ENCODE measurements around the gene EPHB3.

EPHB3 gene

DNA sequence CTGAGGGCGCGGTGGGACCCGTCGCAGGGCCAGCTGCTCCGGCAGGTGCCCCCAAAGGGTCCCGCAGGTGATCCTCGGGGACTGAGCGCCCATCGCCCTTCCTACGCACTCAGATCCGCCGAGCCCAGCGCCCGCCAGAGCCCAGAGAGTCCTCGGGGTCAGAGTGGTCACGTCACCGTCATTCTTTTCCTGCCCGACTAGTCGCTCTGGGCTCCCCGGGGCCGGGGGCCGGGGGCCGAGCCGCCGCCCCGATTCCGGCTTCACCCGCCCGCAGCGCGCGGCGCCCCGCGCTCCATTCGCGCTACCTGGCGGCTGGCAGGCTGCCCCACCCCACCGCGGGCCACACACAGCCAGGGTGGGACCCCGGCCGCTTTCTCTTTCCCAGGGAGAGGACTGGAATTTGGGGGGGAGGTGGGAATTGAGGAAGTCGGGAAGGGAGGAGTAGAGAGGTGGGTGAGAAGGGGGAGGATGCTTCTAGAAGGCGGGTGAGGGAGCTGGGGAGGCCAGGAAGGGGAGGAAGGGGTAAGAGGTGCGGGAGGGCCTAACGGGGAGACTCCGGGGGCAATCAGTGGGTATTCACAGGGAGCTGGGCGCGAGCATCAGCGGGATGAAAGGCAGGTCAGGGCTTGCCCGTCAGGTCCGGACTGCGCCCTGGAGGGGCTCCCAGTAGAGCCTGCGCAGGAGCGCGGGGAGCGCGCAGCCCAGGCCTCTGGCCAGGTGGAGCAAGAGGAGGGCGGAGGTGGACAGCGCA, 36.1 kb upstream of the EPHB3 start:
- TF ChIP-seq, protein P1, sequence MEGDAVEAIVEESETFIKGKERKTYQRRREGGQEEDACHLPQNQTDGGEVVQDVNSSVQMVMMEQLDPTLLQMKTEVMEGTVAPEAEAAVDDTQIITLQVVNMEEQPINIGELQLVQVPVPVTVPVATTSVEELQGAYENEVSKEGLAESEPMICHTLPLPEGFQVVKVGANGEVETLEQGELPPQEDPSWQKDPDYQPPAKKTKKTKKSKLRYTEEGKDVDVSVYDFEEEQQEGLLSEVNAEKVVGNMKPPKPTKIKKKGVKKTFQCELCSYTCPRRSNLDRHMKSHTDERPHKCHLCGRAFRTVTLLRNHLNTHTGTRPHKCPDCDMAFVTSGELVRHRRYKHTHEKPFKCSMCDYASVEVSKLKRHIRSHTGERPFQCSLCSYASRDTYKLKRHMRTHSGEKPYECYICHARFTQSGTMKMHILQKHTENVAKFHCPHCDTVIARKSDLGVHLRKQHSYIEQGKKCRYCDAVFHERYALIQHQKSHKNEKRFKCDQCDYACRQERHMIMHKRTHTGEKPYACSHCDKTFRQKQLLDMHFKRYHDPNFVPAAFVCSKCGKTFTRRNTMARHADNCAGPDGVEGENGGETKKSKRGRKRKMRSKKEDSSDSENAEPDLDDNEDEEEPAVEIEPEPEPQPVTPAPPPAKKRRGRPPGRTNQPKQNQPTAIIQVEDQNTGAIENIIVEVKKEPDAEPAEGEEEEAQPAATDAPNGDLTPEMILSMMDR (IDR thresholded peaks at IDR 0.05; ENCODE audit: low read depth, low read length), result no peak
- DNase-seq (ENCODE audit: extremely low read depth, low read depth), result no peak

DNA sequence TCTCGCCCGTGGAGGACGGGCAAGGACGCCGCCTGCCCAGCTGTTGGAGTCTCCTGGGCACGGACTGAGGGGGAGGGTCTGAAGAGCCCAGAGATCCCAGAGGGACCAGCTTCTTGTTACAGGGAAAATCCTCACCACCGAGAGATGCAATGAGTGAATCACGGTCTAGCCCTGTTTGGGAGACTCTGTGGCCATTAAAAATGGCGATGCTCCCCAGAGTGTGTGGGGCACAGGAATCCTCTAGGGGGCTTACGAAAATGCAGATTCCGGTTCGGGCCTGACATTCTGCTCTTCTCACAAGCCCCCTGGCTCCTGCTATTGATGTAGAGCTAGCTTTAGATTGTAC, 35.5 kb upstream of the EPHB3 start:
- DNase-seq (ENCODE audit: extremely low read depth, low read depth), result no peak
- TF ChIP-seq, protein P1 (IDR thresholded peaks at IDR 0.05; ENCODE audit: low read depth, low read length), result no peak

DNA sequence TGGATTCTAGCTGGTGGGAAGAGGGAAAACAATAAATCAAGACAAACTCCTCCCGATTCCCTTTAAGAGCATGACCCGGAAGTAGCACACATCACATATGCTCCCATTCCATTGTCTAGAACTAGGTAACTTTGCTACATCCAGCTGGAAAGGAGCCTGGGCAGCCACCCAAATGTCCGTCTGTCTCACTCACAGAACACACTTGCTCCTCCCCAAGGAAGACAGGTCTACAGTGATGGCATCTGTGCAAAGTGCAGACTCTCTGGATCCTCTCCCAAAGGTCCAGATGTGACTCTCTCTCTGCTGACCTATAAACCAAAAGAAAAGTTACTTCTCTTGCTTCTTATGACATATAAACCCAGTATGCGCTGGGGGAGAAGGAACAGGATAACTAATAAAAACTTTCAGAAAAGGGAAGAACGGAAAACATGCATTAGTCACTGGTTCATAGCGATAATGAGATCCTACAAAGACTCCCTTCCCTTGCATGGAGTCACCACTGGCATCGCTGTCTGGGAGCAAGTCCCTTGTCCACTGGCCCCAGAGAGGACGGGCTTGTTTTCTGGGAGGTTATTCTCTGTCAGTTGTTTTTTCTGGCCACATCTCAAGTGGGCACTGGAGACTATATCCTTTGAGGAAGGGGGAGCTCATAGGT, 29.8 kb upstream of the EPHB3 start:
- TF ChIP-seq, protein P1 (IDR thresholded peaks at IDR 0.05; ENCODE audit: low read depth, low read length), result no peak
- DNase-seq (ENCODE audit: extremely low read depth, low read depth), result no peak

DNA sequence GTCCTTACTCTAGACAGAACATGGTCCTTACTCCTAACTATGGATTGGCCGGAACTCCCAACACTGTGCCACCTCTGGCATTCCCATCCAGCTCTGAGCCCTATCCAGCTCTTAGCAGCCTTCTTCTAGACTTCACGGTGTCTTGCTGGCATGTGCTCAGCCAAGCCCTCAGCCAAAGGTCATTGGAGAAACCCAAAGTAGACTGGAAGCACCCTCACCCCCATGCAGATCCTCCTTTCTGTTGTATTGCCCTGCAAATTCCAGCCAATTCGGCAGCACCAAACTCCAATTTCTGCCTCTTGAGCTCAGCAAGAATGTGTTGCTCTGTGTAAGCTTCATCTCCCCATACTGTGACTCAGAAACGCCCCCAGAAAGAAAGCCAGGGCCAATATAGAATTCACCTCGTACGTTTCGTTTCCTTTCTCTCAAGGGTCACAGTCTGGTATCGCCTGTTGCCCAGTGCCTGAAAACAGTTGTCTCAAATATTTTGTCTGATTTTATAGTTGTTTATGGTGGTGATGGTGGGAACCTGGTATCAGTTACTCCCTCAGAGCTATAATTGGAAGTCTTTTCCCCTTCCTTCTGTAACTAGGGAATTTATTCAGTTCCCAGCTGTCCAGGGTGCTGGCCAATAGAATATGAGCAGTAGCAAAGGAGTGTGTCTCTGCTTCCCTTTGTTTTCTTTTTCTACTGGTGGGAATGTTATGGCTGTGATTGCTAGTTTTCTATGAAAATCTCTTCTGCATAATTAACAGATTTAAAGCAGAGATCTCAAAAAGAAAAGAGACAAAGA, 28.4 kb upstream of the EPHB3 start:
- TF ChIP-seq, protein P1 (IDR thresholded peaks at IDR 0.05; ENCODE audit: low read depth, low read length), result no peak
- no peak for DNase-seq (ENCODE audit: extremely low read depth, low read depth)

DNA sequence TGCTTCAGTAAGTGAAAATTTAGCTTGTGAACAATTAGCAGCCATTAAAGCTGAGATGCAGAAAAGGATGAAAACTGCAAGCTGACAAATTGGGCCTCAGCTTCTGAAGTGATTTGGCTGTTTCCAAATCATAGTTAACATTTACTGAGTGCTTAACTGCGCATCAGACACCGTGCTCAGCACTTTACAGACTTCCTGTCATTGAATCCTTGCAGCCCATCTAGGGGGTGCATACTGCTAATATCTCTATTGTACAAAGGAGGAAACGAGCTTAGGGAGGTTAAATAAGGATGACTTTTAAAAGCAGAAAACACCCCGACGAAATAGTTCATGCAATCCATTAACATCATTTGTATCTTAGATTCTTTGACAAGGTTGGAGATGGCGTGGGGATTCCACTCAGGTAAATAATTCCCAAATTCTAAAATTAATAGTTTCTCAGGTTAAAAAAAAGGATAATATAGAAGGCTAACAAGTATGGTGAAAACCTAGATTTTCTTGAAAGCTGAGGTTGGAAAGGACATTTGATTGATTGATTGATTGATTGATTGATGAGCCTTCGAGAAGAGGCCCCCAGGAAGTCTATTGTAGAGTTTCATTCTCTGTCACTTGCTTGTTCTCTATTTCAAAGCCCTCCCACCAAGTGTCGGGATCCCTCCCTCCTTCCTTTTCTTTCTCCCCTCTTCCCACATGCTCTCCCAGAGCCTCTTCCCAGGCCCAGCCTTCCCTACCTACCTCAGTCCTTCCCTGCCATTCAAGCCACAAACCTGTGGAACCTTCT, 23.5 kb upstream of the EPHB3 start:
- TF ChIP-seq, protein P1 (IDR thresholded peaks at IDR 0.05; ENCODE audit: low read depth, low read length), result no peak
- DNase-seq (ENCODE audit: extremely low read depth, low read depth), result no peak

DNA sequence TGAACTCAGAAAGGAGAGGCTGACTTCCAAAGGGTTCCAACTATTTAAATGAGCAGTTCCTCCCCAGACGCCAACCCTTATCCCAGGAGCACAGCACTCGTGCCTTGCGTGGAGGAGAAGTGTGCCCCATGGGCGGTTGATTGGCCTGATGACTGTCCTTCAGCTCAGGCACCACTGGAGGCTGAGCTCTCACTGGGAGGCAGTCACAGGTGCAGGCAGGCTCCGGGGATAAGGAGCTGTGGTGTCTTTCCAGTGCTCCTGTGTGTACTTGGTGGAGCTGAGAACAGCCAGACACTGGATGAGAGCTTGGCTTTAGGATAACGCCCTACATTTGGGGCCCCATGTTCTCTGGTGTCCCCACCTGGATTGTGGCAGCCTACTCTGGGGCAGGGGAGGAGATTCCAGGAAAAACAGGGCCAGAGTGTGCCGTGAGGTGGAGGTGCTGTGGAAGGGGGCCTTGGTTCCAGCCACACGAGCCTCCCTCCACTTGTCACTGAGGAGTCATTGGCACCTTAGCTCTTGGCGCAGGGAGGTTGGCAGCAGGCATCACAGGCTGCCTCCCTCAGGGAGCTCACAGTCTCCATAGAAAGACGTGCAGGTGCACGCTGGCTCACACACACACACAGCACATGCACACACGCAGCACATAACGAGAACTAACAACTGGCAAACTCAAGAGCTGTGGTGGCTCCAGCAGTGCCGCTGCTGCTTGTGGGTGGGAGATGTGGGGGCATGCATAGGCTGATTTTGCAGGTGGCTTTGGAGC, 22.7 kb upstream of the EPHB3 start:
- no peak for DNase-seq (ENCODE audit: extremely low read depth, low read depth)

More for the DNA sequence above, 22.7 kb upstream of the EPHB3 start:
- TF ChIP-seq, protein P1 (IDR thresholded peaks at IDR 0.05; ENCODE audit: low read depth, low read length), result no peak

All from AG09319 (cell line).